Panc1 (cell line): ENCODE results near the gene PKNOX2. TPM values are rescaled to one million over a fixed set of nuclear protein-coding genes. Genes with fewer than 3 reads are reported as not detected.

Experiments used
- ATAC-seq: fragments of 200-7000 bp; cut with Tn5 transposase; 2 replicates; pipeline ENCODE4 v1.9.1; 2020; ENCODE audit warnings: mild to moderate bottlenecking, moderate library complexity
- BruUV-seq: library from RNA; stranded (reverse); fragments of 400-500 nt; replicated peaks from 2 replicates; lab custom pipeline; 2021; lab: Mats Ljungman, UMichigan
- CTCF ChIA-PET: fragments of 300-600 bp; sonication (Branson Sonifier 250); formaldehyde crosslinking; loops from one replicate; lab custom pipeline; 2022; ENCODE audit warnings: antibody characterized with exemption; lab: Charles Lee
- POLR2A ChIA-PET: fragments of 300-600 bp; sonication (Branson Sonifier 250); formaldehyde crosslinking; loops from one replicate; lab custom pipeline; 2022; ENCODE audit warnings: antibody characterized with exemption; lab: Charles Lee
- DNase-seq: peaks from one replicate; pipeline ENCODE4 v3.0.0-alpha.2; 2010; ENCODE audit warnings: low read depth, low spot score
- H3K27ac ChIP-seq: 2 replicates; pipeline ENCODE4 v1.5.1; 2011; ENCODE audit warnings: mild to moderate bottlenecking, low read length, inconsistent platforms
- H3K27me3 ChIP-seq: fragments of 200-500 bp; sonication (Bioruptor generic); 2 replicates; pipeline ENCODE4 v1.6.0; 2014; ENCODE audit warnings: low read length, inconsistent platforms; ENCODE audit not compliant: control insufficient read depth, insufficient read depth
- H3K36me3 ChIP-seq: fragments of 200-500 bp; sonication (Bioruptor generic); 2 replicates; pipeline ENCODE4 v1.5.1; 2014; ENCODE audit warnings: inconsistent platforms, mild to moderate bottlenecking, low read length, moderate library complexity; ENCODE audit not compliant: control insufficient read depth, insufficient read depth
- H3K4me1 ChIP-seq: 2 replicates; pipeline ENCODE4 v1.5.1; 2011; ENCODE audit warnings: inconsistent platforms, mild to moderate bottlenecking, low read length, moderate library complexity; ENCODE audit not compliant: control insufficient read depth, insufficient read depth
- H3K4me3 ChIP-seq, 2 experiments: 2 replicates each; pipeline ENCODE4 v1.5.1; 2011 to 2012; ENCODE audit warnings: low read depth in 2 of 2, low read length in 2 of 2, mild to moderate bottlenecking in 2 of 2, inconsistent platforms in 1 of 2, moderate library complexity in 1 of 2
- H3K9me3 ChIP-seq: fragments of 200-500 bp; sonication (Bioruptor generic); 2 replicates; pipeline ENCODE4 v1.5.1; 2014; ENCODE audit warnings: low read depth, mild to moderate bottlenecking, inconsistent platforms, low read length, moderate library complexity; ENCODE audit not compliant: control insufficient read depth, insufficient read depth
- POLR2AphosphoS5 ChIP-seq: IDR thresholded peaks from 2 replicates; pipeline ENCODE4 v1.6.1; 2012; ENCODE audit warnings: mild to moderate bottlenecking, low read depth, low read length, moderate library complexity
- REST ChIP-seq, 2 experiments: IDR thresholded peaks; 2 replicates each; pipeline ENCODE4 v1.6.1; 2011 to 2012; ENCODE audit warnings: low read depth in 2 of 2, control low read depth in 1 of 2, low read length in 1 of 2, mild to moderate bottlenecking in 1 of 2, moderate library complexity in 1 of 2; ENCODE audit not compliant: insufficient read depth in 1 of 2
- SIN3A ChIP-seq: IDR thresholded peaks from 2 replicates; pipeline ENCODE4 v1.6.1; 2012; ENCODE audit warnings: low read depth, mild to moderate bottlenecking, low read length, moderate library complexity, borderline replicate concordance; ENCODE audit not compliant: insufficient read depth
- TCF7L2 ChIP-seq: IDR thresholded peaks from 2 replicates; pipeline ENCODE4 v1.6.1; 2011; ENCODE audit warnings: mild to moderate bottlenecking, low read depth, low read length, inconsistent platforms
- in situ Hi-C: cut with HindIII; loops from 2 replicates; pipeline ENCODE4 v1.10.0; 2016; ENCODE audit warnings: low sequenced_read_pairs, low pct_unique_long_range_greater_than_20kb
- intact Hi-C: fragments of 100-400 bp; cut with micrococcal nuclease; formaldehyde crosslinking; loops from one replicate; pipeline ENCODE4 v1.10.0; 2022; ENCODE audit not compliant: unreplicated experiment
- total RNA-seq: library from RNA; stranded (reverse); gene quantifications from one replicate; pipeline ENCODE4 v1.2.1, GENCODE V29; 2021; ENCODE audit not compliant: unreplicated experiment
- TF ChIP-seq, protein P1 (sequence below): fragments of 450-650 bp; IDR thresholded peaks from 2 replicates; pipeline ENCODE4 v1.5.1; 2017; ENCODE audit warnings: mild to moderate bottlenecking

PKNOX2 gene
- total RNA-seq, 1 experiment from 2014 or later: not detected

DNA sequence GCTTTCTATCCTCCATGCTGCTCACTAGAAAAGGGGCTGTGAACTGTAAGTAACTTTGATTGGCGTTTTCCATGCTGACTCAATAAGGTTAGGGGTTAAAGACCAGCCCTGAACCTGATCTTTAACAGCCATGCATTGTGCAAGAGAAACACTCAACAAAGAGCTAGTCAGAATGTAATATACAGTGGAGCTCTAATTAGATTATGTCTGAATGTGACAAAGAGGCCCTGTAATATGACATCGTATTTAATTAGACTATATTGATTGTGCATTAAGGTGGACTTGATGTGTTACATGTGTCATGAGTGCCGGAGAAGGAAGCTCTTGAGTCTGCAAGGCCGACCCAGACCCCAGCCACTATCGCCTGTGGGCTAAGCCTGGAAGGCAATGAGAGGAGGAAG, 70.5 kb downstream of the PKNOX2 start:
- no peak overlapping the region for H3K27ac ChIP-seq
- DNase-seq: no peak
- H3K9me3 ChIP-seq: no peaks in the 10 kb centered on the region
- H3K4me3 ChIP-seq: no peak overlapping the region
- ATAC-seq: no peak
- BruUV-seq: no TSS peak
- no peaks in the 10 kb centered on the region for H3K4me1 ChIP-seq
- no peaks in the 10 kb centered on the region for H3K36me3 ChIP-seq
- H3K27me3 ChIP-seq: peaks cover 35% of the 10 kb centered on the region
- POLR2A ChIA-PET: no interaction called here
- in situ Hi-C loops (no loop called here), intact Hi-C loops (no loop called here)
- CTCF ChIA-PET: no interaction called here
- TF ChIP-seq, protein P1, sequence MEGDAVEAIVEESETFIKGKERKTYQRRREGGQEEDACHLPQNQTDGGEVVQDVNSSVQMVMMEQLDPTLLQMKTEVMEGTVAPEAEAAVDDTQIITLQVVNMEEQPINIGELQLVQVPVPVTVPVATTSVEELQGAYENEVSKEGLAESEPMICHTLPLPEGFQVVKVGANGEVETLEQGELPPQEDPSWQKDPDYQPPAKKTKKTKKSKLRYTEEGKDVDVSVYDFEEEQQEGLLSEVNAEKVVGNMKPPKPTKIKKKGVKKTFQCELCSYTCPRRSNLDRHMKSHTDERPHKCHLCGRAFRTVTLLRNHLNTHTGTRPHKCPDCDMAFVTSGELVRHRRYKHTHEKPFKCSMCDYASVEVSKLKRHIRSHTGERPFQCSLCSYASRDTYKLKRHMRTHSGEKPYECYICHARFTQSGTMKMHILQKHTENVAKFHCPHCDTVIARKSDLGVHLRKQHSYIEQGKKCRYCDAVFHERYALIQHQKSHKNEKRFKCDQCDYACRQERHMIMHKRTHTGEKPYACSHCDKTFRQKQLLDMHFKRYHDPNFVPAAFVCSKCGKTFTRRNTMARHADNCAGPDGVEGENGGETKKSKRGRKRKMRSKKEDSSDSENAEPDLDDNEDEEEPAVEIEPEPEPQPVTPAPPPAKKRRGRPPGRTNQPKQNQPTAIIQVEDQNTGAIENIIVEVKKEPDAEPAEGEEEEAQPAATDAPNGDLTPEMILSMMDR: no peak
- no peak for TF ChIP-seq POLR2AphosphoS5
- TF ChIP-seq REST (IDR thresholded peaks at IDR 0.05; ENCODE audit: insufficient read depth in 1 of 2, low read depth in 2 of 2, low read length in 1 of 2): no peak
- TF ChIP-seq SIN3A: no peak
- no peak for TF ChIP-seq TCF7L2

DNA sequence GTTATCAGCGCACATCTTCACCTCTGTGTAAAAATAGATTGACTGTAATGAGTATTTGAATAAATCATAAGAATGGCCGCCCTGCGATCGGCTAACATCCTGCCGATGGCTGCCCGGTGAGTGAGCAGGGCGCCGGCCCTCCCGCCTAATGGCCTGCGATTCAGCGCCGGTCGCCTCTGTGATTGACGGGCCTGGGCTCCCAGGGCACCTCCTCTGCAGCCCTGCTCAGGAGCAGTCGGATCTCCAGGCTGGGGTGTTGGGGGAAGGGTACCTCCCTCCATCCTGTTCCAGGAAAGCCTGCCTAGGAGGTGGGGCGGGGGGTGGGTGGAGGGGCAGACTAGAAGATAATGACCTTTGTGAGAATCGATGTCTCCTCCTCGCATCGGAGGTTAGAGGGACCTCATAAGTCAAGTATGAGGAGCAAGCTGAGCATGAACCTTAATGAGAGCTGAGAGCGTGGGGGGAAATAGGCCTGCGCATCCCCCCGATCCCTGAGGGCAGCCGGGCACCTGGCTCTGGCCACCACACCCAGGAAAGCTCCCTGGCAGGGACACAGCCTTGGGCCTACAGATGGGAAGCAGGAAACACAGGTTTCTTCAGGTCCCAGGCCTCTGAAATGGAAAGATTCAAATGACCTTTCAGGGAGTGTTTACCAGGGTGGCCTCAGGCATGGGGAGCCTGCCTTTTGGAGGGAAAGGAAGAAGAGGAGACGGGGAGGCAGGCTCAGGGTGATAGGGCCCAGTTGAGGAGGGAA, 71.7 kb downstream of the PKNOX2 start:
- ChIA-PET POLR2A (no interaction called here), CTCF (no interaction called here)
- intact Hi-C loops: no loop called here
- no peaks in the 10 kb centered on the region for H3K4me1 ChIP-seq
- H3K27ac ChIP-seq: no peak overlapping the region
- BruUV-seq: no TSS peak
- in situ Hi-C loops: no loop called here
- no peak for DNase-seq
- H3K27me3 ChIP-seq: peaks cover 35% of the 10 kb centered on the region
- no peaks in the 10 kb centered on the region for H3K9me3 ChIP-seq
- no peak for ATAC-seq
- H3K36me3 ChIP-seq: no peaks in the 10 kb centered on the region
- no peak overlapping the region for H3K4me3 ChIP-seq
- TF ChIP-seq SIN3A: no peak
- TF ChIP-seq, protein P1: no peak
